GM23338 (cell line): ENCODE data around the gene DERA. TPM values are rescaled to one million over a fixed set of nuclear protein-coding genes. Genes with fewer than 3 reads are reported as not detected.

Experiments used
- ATAC-seq: fragments of 200-7000 bp; cut with Tn5 transposase; 3 replicates; pipeline ENCODE4 v1.9.1; 2020
- DNase-seq: peaks from one replicate; pipeline ENCODE4 v3.0.0-alpha.2; 2015; ENCODE audit warnings: low spot score
- H2AFZ ChIP-seq: fragments of 200-600 bp; sonication (generic); 2 replicates; pipeline ENCODE4 v1.8.0; 2016; ENCODE audit warnings: antibody characterized with exemption, mild to moderate bottlenecking, moderate library complexity
- H3F3A ChIP-seq: fragments of 200-600 bp; sonication (generic); replicated peaks from 2 replicates; pipeline ENCODE4 v1.8.0; 2017; ENCODE audit warnings: antibody characterized with exemption, mixed run types, low read depth
- H3K27ac ChIP-seq: fragments of 200-600 bp; sonication (generic); 2 replicates; pipeline ENCODE4 v1.6.1; 2016; ENCODE audit warnings: low read depth
- H3K27me3 ChIP-seq: fragments of 200-600 bp; sonication (generic); 2 replicates; pipeline ENCODE4 v1.8.0; 2016; ENCODE audit warnings: mild to moderate bottlenecking, mixed run types, moderate library complexity; ENCODE audit not compliant: insufficient read depth
- H3K36me3 ChIP-seq: fragments of 200-600 bp; sonication (generic); 2 replicates; pipeline ENCODE4 v1.8.0; 2016; ENCODE audit warnings: mild to moderate bottlenecking; ENCODE audit not compliant: insufficient read depth
- H3K4me1 ChIP-seq: fragments of 200-600 bp; sonication (generic); 2 replicates; pipeline ENCODE4 v1.8.0; 2016; ENCODE audit warnings: mild to moderate bottlenecking, moderate library complexity; ENCODE audit not compliant: insufficient read depth
- H3K4me2 ChIP-seq: fragments of 200-600 bp; sonication (generic); 2 replicates; pipeline ENCODE4 v1.7.1; 2017; ENCODE audit warnings: mixed run types
- H3K4me3 ChIP-seq: fragments of 200-600 bp; sonication (generic); 2 replicates; pipeline ENCODE4 v1.6.1; 2016; ENCODE audit warnings: mixed run types
- H3K79me2 ChIP-seq: fragments of 200-600 bp; sonication (generic); replicated peaks from 2 replicates; pipeline ENCODE4 v1.8.0; 2017; ENCODE audit warnings: mild to moderate bottlenecking; ENCODE audit not compliant: insufficient read depth
- H3K9me2 ChIP-seq: fragments of 200-600 bp; sonication (generic); 2 replicates; pipeline ENCODE4 v1.8.0; 2017; ENCODE audit not compliant: insufficient read depth
- H4K20me1 ChIP-seq: fragments of 200-600 bp; sonication (generic); replicated peaks from 2 replicates; pipeline ENCODE4 v1.8.0; 2017; ENCODE audit warnings: mild to moderate bottlenecking; ENCODE audit not compliant: insufficient read depth
- H3K27ac Mint-ChIP-seq: 2 replicates; pipeline ENCODE4 v1.8.0; 2020; ENCODE audit warnings: inconsistent platforms, mild to moderate bottlenecking, moderate library complexity, mixed read lengths
- H3K27me3 Mint-ChIP-seq: 3 replicates; pipeline ENCODE4 v1.8.0; 2022; ENCODE audit warnings: low read depth, mild to moderate bottlenecking, moderate library complexity, mixed read lengths, inconsistent platforms; ENCODE audit not compliant: insufficient read depth, poor library complexity
- H3K36me3 Mint-ChIP-seq: 3 replicates; pipeline ENCODE4 v1.8.0; 2021; ENCODE audit warnings: low read depth, mild to moderate bottlenecking, inconsistent platforms, moderate library complexity, mixed read lengths
- H3K4me1 Mint-ChIP-seq: 3 replicates; pipeline ENCODE4 v1.8.0; 2020; ENCODE audit warnings: mild to moderate bottlenecking, inconsistent platforms, mixed read lengths
- H3K4me3 Mint-ChIP-seq: 3 replicates; pipeline ENCODE4 v1.8.0; 2021; ENCODE audit warnings: moderate library complexity, mild to moderate bottlenecking, inconsistent platforms, mixed read lengths
- H3K9me3 Mint-ChIP-seq: 3 replicates; pipeline ENCODE4 v1.8.0; 2020; ENCODE audit warnings: moderate library complexity, mild to moderate bottlenecking, inconsistent platforms, mixed read lengths
- CREB1 ChIP-seq: fragments of 250-450 bp; sonication (Bioruptor Pico); IDR thresholded peaks from 2 replicates; pipeline ENCODE4 v1.5.0; 2020; ENCODE audit warnings: low read depth, mild to moderate bottlenecking, moderate library complexity
- CTCF ChIP-seq, 2 experiments: fragments of 200-600 bp in 1 of 2; sonication (generic) in 1 of 2; conservative IDR thresholded peaks; 2 replicates each; pipeline versions ENCODE4 v1.5.1 to v1.6.1; 2016 to 2017; ENCODE audit warnings: antibody characterized with exemption in 2 of 2, low read depth in 2 of 2, mild to moderate bottlenecking in 2 of 2, moderate library complexity in 1 of 2
- ETS1 ChIP-seq: IDR thresholded peaks from 2 replicates; pipeline ENCODE4 v1.6.1; 2016; ENCODE audit warnings: antibody characterized with exemption
- EZH2 ChIP-seq: fragments of 200-600 bp; sonication (generic); IDR thresholded peaks from one replicate; pipeline ENCODE4 v1.8.0; 2017; ENCODE audit warnings: antibody characterized with exemption, mild to moderate bottlenecking, low read depth; ENCODE audit not compliant: unreplicated experiment
- EZH2phosphoT487 ChIP-seq: fragments of 200-600 bp; sonication (generic); IDR thresholded peaks from one replicate; pipeline ENCODE4 v1.8.1; 2018; ENCODE audit warnings: antibody characterized with exemption; ENCODE audit not compliant: unreplicated experiment
- JUNB ChIP-seq: IDR thresholded peaks from one replicate; pipeline ENCODE4 v1.6.1; 2016; ENCODE audit warnings: antibody characterized with exemption; ENCODE audit not compliant: unreplicated experiment
- NANOG ChIP-seq: IDR thresholded peaks from 2 replicates; pipeline ENCODE4 v1.6.1; 2016; ENCODE audit warnings: antibody characterized with exemption, borderline replicate concordance
- STAT1 ChIP-seq: IDR thresholded peaks from one replicate; pipeline ENCODE4 v1.6.1; 2016; ENCODE audit warnings: antibody characterized with exemption; ENCODE audit not compliant: unreplicated experiment
- ZNF114 ChIP-seq: fragments of 250-450 bp; sonication (Bioruptor Pico); IDR thresholded peaks from 2 replicates; pipeline ENCODE4 v1.5.0; 2020; ENCODE audit warnings: mild to moderate bottlenecking, moderate library complexity
- ZNF331 ChIP-seq: fragments of 250-450 bp; sonication (Bioruptor Pico); IDR thresholded peaks from 2 replicates; pipeline ENCODE4 v1.5.0; 2020; ENCODE audit warnings: low read depth, mild to moderate bottlenecking, moderate library complexity
- polyA plus RNA-seq: library from polyadenylated mRNA; unstranded; fragments of >200 nt; fragmentation: Nextera tagmentation; extraction: Ambion mirVana; gene quantifications from 2 replicates; pipeline ENCODE4 v1.2.1, GENCODE V29; 2016
- total RNA-seq: library from RNA; depleted of rRNA; stranded (reverse); fragments of >200 nt; shearing (Covaris generic); gene quantifications from 2 replicates; pipeline ENCODE4 v1.2.3, GENCODE V29; 2014
- TF ChIP-seq, protein P1 (sequence below): fragments of 250-450 bp; sonication (Bioruptor Pico); IDR thresholded peaks from 2 replicates; pipeline ENCODE4 v1.5.0; 2020; ENCODE audit warnings: mild to moderate bottlenecking, moderate library complexity
- TF ChIP-seq, protein P2 (sequence below): IDR thresholded peaks from one replicate; pipeline ENCODE4 v1.6.1; 2018; ENCODE audit warnings: antibody characterized with exemption; ENCODE audit not compliant: unreplicated experiment

DERA gene
- total and polyA plus RNA-seq, 2 experiments from 2014 or later: 20.4 to 27.3 TPM

DNA sequence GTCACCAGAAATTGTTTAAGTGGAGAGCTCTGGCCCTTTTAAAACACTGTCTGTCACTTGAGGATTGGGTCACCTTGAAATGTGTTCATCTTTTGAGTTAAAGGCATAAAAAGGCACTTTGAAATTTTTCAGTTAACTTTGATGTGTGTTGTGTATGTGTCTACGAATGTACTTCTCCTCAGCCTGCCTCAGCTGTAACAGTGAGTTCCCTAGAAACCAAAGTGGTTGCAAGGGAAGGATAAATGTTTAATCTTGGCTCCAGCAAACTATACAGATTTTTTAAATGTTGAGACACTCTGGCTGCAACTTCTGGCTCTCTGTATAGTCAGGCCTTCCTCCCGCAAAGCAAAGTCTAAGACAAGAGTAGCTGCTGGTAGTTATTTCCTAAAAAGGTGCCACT lies 8.3 kb downstream of the DERA start (continued):
- TF ChIP-seq, protein P1, sequence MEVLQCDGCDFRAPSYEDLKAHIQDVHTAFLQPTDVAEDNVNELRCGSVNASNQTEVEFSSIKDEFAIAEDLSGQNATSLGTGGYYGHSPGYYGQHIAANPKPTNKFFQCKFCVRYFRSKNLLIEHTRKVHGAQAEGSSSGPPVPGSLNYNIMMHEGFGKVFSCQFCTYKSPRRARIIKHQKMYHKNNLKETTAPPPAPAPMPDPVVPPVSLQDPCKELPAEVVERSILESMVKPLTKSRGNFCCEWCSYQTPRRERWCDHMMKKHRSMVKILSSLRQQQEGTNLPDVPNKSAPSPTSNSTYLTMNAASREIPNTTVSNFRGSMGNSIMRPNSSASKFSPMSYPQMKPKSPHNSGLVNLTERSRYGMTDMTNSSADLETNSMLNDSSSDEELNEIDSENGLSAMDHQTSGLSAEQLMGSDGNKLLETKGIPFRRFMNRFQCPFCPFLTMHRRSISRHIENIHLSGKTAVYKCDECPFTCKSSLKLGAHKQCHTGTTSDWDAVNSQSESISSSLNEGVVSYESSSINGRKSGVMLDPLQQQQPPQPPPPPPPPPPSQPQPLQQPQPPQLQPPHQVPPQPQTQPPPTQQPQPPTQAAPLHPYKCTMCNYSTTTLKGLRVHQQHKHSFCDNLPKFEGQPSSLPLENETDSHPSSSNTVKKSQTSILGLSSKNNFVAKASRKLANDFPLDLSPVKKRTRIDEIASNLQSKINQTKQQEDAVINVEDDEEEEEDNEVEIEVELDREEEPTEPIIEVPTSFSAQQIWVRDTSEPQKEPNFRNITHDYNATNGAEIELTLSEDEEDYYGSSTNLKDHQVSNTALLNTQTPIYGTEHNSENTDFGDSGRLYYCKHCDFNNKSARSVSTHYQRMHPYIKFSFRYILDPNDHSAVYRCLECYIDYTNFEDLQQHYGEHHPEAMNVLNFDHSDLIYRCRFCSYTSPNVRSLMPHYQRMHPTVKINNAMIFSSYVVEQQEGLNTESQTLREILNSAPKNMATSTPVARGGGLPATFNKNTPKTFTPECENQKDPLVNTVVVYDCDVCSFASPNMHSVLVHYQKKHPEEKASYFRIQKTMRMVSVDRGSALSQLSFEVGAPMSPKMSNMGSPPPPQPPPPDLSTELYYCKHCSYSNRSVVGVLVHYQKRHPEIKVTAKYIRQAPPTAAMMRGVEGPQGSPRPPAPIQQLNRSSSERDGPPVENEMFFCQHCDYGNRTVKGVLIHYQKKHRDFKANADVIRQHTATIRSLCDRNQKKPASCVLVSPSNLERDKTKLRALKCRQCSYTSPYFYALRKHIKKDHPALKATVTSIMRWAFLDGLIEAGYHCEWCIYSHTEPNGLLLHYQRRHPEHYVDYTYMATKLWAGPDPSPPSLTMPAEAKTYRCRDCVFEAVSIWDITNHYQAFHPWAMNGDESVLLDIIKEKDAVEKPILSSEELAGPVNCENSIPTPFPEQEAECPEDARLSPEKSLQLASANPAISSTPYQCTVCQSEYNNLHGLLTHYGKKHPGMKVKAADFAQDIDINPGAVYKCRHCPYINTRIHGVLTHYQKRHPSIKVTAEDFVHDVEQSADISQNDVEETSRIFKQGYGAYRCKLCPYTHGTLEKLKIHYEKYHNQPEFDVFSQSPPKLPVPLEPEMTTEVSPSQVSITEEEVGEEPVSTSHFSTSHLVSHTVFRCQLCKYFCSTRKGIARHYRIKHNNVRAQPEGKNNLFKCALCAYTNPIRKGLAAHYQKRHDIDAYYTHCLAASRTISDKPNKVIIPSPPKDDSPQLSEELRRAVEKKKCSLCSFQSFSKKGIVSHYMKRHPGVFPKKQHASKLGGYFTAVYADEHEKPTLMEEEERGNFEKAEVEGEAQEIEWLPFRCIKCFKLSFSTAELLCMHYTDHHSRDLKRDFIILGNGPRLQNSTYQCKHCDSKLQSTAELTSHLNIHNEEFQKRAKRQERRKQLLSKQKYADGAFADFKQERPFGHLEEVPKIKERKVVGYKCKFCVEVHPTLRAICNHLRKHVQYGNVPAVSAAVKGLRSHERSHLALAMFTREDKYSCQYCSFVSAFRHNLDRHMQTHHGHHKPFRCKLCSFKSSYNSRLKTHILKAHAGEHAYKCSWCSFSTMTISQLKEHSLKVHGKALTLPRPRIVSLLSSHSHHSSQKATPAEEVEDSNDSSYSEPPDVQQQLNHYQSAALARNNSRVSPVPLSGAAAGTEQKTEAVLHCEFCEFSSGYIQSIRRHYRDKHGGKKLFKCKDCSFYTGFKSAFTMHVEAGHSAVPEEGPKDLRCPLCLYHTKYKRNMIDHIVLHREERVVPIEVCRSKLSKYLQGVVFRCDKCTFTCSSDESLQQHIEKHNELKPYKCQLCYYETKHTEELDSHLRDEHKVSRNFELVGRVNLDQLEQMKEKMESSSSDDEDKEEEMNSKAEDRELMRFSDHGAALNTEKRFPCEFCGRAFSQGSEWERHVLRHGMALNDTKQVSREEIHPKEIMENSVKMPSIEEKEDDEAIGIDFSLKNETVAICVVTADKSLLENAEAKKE: no peak

DNA sequence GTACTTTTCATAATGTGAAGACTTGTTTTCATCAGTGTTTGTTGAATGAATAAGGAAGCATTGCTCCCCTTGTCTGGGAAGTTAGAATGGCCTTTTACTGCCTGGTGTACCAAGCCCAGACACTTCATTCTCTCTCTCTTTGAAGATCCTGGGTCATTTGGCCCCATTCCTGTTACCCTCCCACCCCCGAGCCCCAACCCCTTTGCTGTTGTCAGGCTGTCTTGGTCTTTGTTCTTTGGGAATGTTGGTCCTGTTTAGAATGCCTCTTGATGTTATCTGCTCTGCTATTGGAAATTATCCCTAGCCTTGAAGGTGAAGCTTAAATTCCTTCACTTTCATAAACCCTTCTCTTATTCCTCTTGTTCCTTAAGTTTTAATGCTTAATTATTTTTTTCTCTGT lies 13.8 kb downstream of the DERA start:
- H3K36me3 Mint-ChIP-seq: no peaks in the 10 kb centered on the region
- Histone ChIP-seq H3K4me3 (no peak overlapping the region), H2AFZ (no peak overlapping the region), H3K9me2 (no peaks in the 10 kb centered on the region), H3K4me1 (peaks cover 15% of the 10 kb centered on the region), H3K4me2 (no peak overlapping the region), H4K20me1 (no peaks in the 10 kb centered on the region), H3K27ac (no peak overlapping the region), H3K79me2 (no peaks in the 10 kb centered on the region), H3K27me3 (no peaks in the 10 kb centered on the region), H3K36me3 (no peaks in the 10 kb centered on the region), H3F3A (no peaks in the 10 kb centered on the region)
- no peak overlapping the region for H3K4me3 Mint-ChIP-seq
- H3K4me1 Mint-ChIP-seq: peaks cover 36% of the 10 kb centered on the region
- H3K27ac Mint-ChIP-seq: no peak overlapping the region
- ATAC-seq (no peak), DNase-seq (no peak)
- no peaks in the 10 kb centered on the region for H3K9me3 Mint-ChIP-seq
- no peaks in the 10 kb centered on the region for H3K27me3 Mint-ChIP-seq
- TF ChIP-seq EZH2phosphoT487: no peak
- TF ChIP-seq EZH2: no peak
- no peak for TF ChIP-seq ZNF331
- TF ChIP-seq ZNF114 (CRISPR knock-in tag): no peak
- TF ChIP-seq, protein P2, sequence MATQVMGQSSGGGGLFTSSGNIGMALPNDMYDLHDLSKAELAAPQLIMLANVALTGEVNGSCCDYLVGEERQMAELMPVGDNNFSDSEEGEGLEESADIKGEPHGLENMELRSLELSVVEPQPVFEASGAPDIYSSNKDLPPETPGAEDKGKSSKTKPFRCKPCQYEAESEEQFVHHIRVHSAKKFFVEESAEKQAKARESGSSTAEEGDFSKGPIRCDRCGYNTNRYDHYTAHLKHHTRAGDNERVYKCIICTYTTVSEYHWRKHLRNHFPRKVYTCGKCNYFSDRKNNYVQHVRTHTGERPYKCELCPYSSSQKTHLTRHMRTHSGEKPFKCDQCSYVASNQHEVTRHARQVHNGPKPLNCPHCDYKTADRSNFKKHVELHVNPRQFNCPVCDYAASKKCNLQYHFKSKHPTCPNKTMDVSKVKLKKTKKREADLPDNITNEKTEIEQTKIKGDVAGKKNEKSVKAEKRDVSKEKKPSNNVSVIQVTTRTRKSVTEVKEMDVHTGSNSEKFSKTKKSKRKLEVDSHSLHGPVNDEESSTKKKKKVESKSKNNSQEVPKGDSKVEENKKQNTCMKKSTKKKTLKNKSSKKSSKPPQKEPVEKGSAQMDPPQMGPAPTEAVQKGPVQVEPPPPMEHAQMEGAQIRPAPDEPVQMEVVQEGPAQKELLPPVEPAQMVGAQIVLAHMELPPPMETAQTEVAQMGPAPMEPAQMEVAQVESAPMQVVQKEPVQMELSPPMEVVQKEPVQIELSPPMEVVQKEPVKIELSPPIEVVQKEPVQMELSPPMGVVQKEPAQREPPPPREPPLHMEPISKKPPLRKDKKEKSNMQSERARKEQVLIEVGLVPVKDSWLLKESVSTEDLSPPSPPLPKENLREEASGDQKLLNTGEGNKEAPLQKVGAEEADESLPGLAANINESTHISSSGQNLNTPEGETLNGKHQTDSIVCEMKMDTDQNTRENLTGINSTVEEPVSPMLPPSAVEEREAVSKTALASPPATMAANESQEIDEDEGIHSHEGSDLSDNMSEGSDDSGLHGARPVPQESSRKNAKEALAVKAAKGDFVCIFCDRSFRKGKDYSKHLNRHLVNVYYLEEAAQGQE: no peak
- TF ChIP-seq JUNB: no peak
- no peak for TF ChIP-seq NANOG
- TF ChIP-seq CREB1: no peak
- no peak for TF ChIP-seq STAT1
- no peak for TF ChIP-seq CTCF (conservative IDR thresholded peaks at IDR 0.05; ENCODE audit: low read depth in 2 of 2)
- TF ChIP-seq ETS1: no peak
